HG03060 (cell line): Measurements from ENCODE around the gene SPNS1.
"Not testable (repeated sequence)": the region's sequence is repeated elsewhere in the genome, so short reads cannot be mapped to it uniquely, and the experiment has no call there.

Source experiments
- ATAC-seq: cut with Tn5 transposase; IDR thresholded peaks from one replicate; pipeline ENCODE4 v1.9.1; 2021; ENCODE audit warnings: low read depth, moderate number of reproducible peaks; ENCODE audit not compliant: unreplicated experiment

SPNS1 gene

DNA sequence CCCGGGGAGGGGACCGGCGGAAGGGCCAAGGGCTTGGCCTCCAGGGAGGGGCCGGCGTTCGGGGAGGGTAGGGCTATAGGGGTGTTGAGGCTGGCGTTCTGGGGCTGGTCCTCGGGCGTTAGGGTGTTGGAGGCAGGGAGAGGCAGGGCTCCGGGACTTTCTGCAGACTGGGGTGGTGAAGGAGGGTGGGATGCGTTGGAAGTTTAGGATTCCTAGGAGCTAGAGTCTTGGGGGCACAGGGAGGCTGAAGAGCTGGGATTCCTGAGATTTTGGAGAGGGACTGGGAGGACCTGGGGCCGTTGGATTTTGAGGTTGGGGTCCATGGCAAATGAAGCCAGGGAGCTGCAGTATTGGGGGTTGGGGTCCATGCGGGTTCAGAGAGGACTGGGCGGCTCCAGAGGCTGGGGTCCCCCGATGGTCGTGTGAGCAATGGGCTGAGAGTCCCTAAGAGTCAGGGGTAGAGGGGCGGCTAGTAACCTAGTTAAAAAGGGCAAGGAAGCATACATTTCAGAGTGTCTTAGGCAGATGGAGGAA is 23.1 kb upstream of the SPNS1 start:
- no peak for ATAC-seq

GRCh38 chr16:28958216-28958615 is 16.4 kb upstream of the SPNS1 start:
- no peak for ATAC-seq

DNA sequence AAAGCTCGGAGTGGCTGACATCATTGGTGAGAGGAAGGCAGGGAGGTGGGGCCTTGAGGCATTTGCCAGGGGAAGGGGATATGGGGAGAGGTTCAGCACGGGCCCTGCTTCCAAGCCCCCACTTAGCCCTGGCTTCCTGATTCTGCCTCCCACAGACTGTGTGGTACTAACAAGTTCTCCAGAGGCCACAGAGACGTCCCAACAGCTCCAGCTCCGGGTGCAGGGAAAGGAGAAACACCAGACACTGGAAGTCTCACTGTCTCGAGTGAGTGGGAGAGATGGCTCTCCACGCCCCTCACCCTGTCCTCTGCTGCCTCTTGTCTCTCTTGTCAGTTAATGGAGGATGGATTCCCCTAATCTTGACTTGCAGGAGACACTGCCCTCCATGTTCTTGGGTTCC is 15.7 kb upstream of the SPNS1 start:
- ATAC-seq = no peak

- ATAC-seq = no peak
These were observed 10.5 kb upstream of the SPNS1 start for GRCh38 chr16:28964072-28964471.

- no peak for ATAC-seq
These were observed 10.1 kb upstream of the SPNS1 start for GRCh38 chr16:28964496-28964895.

- ATAC-seq = no peak
These were observed 7.4 kb upstream of the SPNS1 start for GRCh38 chr16:28967156-28967555.

DNA sequence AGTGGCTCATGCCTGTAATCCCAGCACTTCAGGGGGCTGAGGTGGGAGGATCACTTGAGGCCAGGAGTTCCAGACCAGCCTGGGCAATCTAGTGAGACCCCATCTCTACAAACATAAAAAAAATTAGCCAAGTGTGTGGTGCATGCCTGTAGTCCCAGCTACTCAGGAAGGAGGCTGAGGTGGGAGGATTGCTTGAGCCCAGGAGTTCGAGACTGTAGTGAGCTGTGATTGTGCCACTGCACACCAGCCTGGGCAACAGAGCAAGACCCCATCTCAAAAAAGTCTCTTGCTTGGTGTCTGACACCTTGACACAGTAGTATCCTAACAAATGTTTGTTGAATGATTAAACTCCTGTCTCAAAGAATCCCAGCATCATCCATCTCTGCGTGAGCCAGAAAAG is 4.9 kb upstream of the SPNS1 start:
- not testable (repeated sequence) for ATAC-seq

GRCh38 chr16:28974007-28974436 is 556 bp upstream of the SPNS1 start:
- no peak for ATAC-seq

DNA sequence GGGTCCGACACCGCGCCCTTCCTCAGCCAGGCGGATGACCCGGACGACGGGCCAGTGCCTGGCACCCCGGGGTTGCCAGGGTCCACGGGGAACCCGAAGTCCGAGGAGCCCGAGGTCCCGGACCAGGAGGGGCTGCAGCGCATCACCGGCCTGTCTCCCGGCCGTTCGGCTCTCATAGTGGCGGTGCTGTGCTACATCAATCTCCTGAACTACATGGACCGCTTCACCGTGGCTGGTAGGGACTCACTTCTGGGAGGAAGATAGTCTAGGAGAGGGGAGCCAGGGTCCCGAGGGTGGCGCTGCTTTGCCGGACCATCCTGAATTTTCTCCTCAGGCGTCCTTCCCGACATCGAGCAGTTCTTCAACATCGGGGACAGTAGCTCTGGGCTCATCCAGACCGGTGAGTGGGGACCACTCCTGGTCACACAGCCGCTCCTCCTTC is 601 bp downstream of the SPNS1 start:
- no peak for ATAC-seq

DNA sequence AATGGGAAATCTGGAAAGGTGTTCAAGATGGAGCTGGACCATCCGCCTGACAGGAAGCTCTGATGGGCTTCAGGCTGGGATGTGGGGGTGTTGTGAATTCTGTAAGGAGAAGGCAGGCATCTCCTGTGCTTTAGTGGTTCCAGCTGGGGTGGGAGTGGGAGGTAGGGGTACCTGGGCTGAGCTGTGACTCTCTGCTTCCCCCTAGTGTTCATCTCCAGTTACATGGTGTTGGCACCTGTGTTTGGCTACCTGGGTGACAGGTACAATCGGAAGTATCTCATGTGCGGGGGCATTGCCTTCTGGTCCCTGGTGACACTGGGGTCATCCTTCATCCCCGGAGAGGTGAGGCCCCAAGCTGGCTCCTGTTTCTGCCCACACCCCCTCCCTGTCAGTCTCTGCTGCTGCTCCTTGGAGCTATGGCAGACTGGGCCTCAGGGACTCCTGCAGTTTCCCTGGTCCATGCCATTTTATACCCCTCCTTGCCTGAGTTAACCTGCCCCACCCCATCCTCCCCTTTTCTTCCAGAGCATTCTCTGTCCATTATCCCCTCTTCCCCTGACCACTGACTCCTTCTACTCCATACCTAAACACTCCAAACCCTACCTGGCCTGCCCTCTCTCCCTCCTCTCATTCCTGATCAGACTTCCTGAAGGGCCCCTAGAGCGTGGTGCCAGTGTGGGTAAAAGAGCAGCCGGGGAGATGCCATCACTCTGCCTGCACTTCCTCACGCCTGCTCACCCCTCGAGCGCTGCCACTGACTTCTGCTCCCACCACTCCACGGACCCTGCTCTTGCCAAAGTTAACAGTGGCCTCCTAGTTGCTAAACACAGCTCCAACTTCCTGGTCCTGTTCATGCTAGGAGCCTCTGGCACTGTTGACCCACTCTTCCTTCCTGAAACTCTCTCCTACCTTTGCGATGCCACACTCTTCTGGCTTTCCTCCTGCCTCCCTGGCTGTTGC is 3.4 kb downstream of the SPNS1 start:
- ATAC-seq = no peak

GRCh38 chr16:28980330-28980729 is 5.8 kb downstream of the SPNS1 start:
- ATAC-seq = not testable (repeated sequence)

- no peak for ATAC-seq
These were observed 6.4 kb downstream of the SPNS1 start for GRCh38 chr16:28980929-28981328.

- ATAC-seq = no peak
These were observed 6.9 kb downstream of the SPNS1 start for GRCh38 chr16:28981517-28981916.

- ATAC-seq = no peak
These were observed 7.8 kb downstream of the SPNS1 start for GRCh38 chr16:28982418-28982817.

- ATAC-seq = no peak
These were observed 8.4 kb downstream of the SPNS1 start for GRCh38 chr16:28982949-28983348.

DNA sequence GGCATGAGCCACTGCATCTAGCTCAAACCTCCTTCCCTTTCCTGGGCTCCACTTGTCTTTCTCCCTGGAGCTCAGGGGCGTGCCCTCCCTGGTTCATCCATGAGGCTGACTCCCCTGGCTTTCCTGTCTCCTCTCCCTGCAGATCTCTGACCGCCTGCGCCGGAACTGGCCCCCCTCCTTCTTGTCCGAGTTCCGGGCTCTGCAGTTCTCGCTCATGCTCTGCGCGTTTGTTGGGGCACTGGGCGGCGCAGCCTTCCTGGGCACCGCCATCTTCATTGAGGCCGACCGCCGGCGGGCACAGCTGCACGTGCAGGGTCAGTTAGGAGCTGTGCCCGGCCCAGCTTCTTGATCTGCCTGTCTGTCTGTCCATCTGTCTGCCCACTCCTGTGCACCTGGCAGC is 9.1 kb downstream of the SPNS1 start:
- ATAC-seq = no peak

GRCh38 chr16:28984091-28984490 is 9.5 kb downstream of the SPNS1 start:
- ATAC-seq = no peak

- no peak for ATAC-seq
These were observed 10.1 kb downstream of the SPNS1 start, which contains the start of gene LAT for GRCh38 chr16:28984619-28985135. Gene LAT, plus strand, starts transcription at chr16:28985052. Its CDS starts 366 bp downstream, at chr16:28985418.

GRCh38 chr16:28985211-28986041 is 10.8 kb downstream of the SPNS1 start:
- no peak for ATAC-seq

DNA sequence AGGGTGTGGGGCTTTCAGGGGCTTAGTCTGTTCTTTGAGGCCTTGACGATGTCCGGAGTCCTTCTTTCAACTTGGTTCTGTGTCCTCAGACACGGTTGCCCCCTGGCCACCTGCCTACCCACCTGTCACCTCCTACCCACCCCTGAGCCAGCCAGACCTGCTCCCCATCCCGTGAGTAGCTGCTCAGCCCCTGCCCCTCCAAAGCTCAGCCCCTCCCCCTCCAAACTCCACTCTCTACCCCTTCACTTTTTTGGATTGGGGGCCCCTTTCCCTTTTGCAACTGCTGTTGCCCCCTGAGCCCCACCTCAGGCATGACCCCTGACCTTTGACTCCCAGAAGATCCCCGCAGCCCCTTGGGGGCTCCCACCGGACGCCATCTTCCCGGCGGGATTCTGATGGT is 11.5 kb downstream of the SPNS1 start:
- no peak for ATAC-seq

GRCh38 chr16:28986492-28986891 is 11.9 kb downstream of the SPNS1 start:
- ATAC-seq = no peak
